Adrenal gland (tissue), 12 donors: Measurements from ENCODE around the gene SLC6A13. TPM values are rescaled to one million over a fixed set of nuclear protein-coding genes. Genes with fewer than 3 reads are reported as not detected.

Experiments used
- DNase-seq, 7 donors: peaks; one replicate each; pipeline ENCODE4 v3.0.0-alpha.2; 2019 to 2020
- H3K27ac ChIP-seq, 5 donors: fragments of 200-600 bp; sonication (generic) in 4 of 5; 1 replicate in 3 of 5; 2 replicates in 2 of 5; pipeline versions ENCODE4 v1.5.1 to v1.8.0; 2016 to 2020; ENCODE audit warnings: mild to moderate bottlenecking in 1 of 5
- H3K27me3 ChIP-seq: fragments of 200-600 bp; 2 replicates; pipeline ENCODE4 v1.8.0; 2021
- H3K36me3 ChIP-seq, 2 donors: fragments of 200-600 bp; replicated peaks in 1 of 2; 1 replicate in 1 of 2; 2 replicates in 1 of 2; pipeline versions ENCODE4 v1.5.1 to v1.8.0; 2018 to 2022
- H3K4me1 ChIP-seq, 2 donors: fragments of 200-600 bp; replicated peaks in 1 of 2; 1 replicate in 1 of 2; 2 replicates in 1 of 2; pipeline versions ENCODE4 v1.5.1 to v1.8.0; 2018 to 2021
- H3K4me3 ChIP-seq, 4 donors: fragments of 200-600 bp; sonication (generic) in 3 of 4; one replicate each; pipeline ENCODE4 v1.5.1; 2016 to 2018
- H3K9me3 ChIP-seq, 3 donors: fragments of 200-600 bp; sonication (generic) in 1 of 3; replicated peaks in 1 of 3; 1 replicate in 2 of 3; 2 replicates in 1 of 3; pipeline versions ENCODE4 v1.5.1 to v1.8.0; 2016 to 2021
- CTCF ChIP-seq, 6 experiments: fragments of 450-650 bp in 4 of 6; fragments of 200-600 bp in 2 of 6; sonication (generic) in 1 of 6; IDR thresholded peaks; 1 replicate in 5 of 6; 2 replicates in 1 of 6; pipeline versions ENCODE4 v1.5.1 to v1.8.0; 2016 to 2021; ENCODE audit warnings: antibody characterized with exemption in 6 of 6, mild to moderate bottlenecking in 2 of 6, moderate library complexity in 1 of 6
- POLR2A ChIP-seq, 2 donors: fragments of 450-650 bp; IDR thresholded peaks; one replicate each; pipeline ENCODE4 v1.6.1; 2017; ENCODE audit warnings: antibody characterized with exemption in 2 of 2, mild to moderate bottlenecking in 2 of 2, moderate library complexity in 1 of 2
- WGBS, 4 donors: extraction: QIAGEN DNeasy Blood & Tissue Kit in 2 of 4; methylation state at CpG; one replicate each; pipeline versions ENCODE4 v1.1.5 to v1.1.7; 2013 to 2017; 5-methylcytosine and 5-hydroxymethylcytosine counted together
- intact Hi-C, 2 donors: fragments of 100-400 bp; cut with DNase I; formaldehyde crosslinking; loops; one replicate each; pipeline versions ENCODE4 v1.14.1 to v1.15.0; 2022 to 2023
- polyA plus RNA-seq, 3 donors: library from polyadenylated mRNA; stranded (reverse); fragments of 200-250 nt in 2 of 3; fragments of 350-450 nt in 1 of 3; fragmentation: Illumina TruSeq in 1 of 3; extraction: RNeasy Lipid Tissue Mini Kit (QIAGEN cat#74804) in 1 of 3; gene quantifications; one replicate each; pipeline ENCODE4 v1.2.3, GENCODE V29; 2013 to 2014
- total RNA-seq, 9 donors: library from RNA; depleted of rRNA in 4 of 9; stranded (reverse); fragments of >200 nt in 4 of 9; fragments of 120-200 nt in 1 of 9; fragmentation: NEBNext Ultra II Directional in 1 of 9; extraction: Animal tissue kit (Norgen Biotek cat#: 25700) in 1 of 9; gene quantifications; one replicate each; pipeline versions ENCODE4 v1.1.0 to v1.2.4, GENCODE V29; 2013 to 2023
- donor health status: healthy with polysubstance abuse.
- donor health status: Bipolar disorder and iron deficiency.
- donor health status: DM: yes; HTN: yes; CAD: no.
- donor health status: DM: no; HTN: no; CAD: no.
- donor health status: DM: no; HTN: no; CAD: no.
- donor health status: DM: yes; HTN: yes; CAD: no.

SLC6A13 gene
- total and polyA plus RNA-seq, 12 donors: 0.22 to 1.0 (median 0.64) TPM; not detected in 6

GRCh38 chr12:198705-199104 lies 63.9 kb downstream of the SLC6A13 start:
- WGBS, 4 donors: 38 to 56% (median 55%) methylated on average over 6 to 9 of the region's 9 CpGs

GRCh38 chr12:197911-198695 lies 64.5 kb downstream of the SLC6A13 start:
- WGBS, 4 donors: 93 to 97% (median 94%) methylated on average over 8 to 11 of the region's 11 CpGs
- TF ChIP-seq POLR2A (IDR thresholded peaks at IDR 0.05) (no peak), CTCF (IDR thresholded peaks at IDR 0.05) (no peak)
- no peak overlapping the region for H3K27ac ChIP-seq
- H3K9me3 ChIP-seq: no peaks in the 10 kb centered on the region
- no peaks in the 10 kb centered on the region for H3K4me1 ChIP-seq
- no peaks in the 10 kb centered on the region for H3K27me3 ChIP-seq
- no peak overlapping the region for H3K4me3 ChIP-seq
- H3K36me3 ChIP-seq: no peaks in the 10 kb centered on the region
- no peak for DNase-seq
- intact Hi-C loops: no loop called here

More at GRCh38 chr12:198705-199104, 63.9 kb downstream of the SLC6A13 start:
- H3K27me3 ChIP-seq: no peaks in the 10 kb centered on the region
- H3K36me3 ChIP-seq: no peaks in the 10 kb centered on the region
- no peak overlapping the region for H3K27ac ChIP-seq
- no peak overlapping the region for H3K4me3 ChIP-seq
- intact Hi-C loops: no loop called here
- H3K9me3 ChIP-seq: no peaks in the 10 kb centered on the region
- no peak for DNase-seq
- no peak for TF ChIP-seq CTCF (IDR thresholded peaks at IDR 0.05)
- no peak for TF ChIP-seq POLR2A (IDR thresholded peaks at IDR 0.05)
- no peaks in the 10 kb centered on the region for H3K4me1 ChIP-seq

- Histone ChIP-seq H3K4me1 (no peaks in the 10 kb centered on the region), H3K27ac (no peak overlapping the region), H3K4me3 (no peak overlapping the region), H3K36me3 (no peaks in the 10 kb centered on the region), H3K9me3 (no peaks in the 10 kb centered on the region), H3K27me3 (no peaks in the 10 kb centered on the region)
- no peak for DNase-seq
- 77 to 82% (median 79%) methylated on average over 3 of the region's 3 CpGs for WGBS, 4 donors
- TF ChIP-seq CTCF (IDR thresholded peaks at IDR 0.05): no peak
- TF ChIP-seq POLR2A (IDR thresholded peaks at IDR 0.05): no peak
- intact Hi-C loops: no loop called here
Measured at GRCh38 chr12:197347-197746, 65.3 kb downstream of the SLC6A13 start.

- 69 to 78% (median 75%) methylated on average over 4 of the region's 4 CpGs for WGBS, 4 donors
- Histone ChIP-seq H3K4me3 (no peak overlapping the region), H3K9me3 (no peaks in the 10 kb centered on the region), H3K27ac (no peak overlapping the region), H3K4me1 (no peaks in the 10 kb centered on the region), H3K36me3 (no peaks in the 10 kb centered on the region), H3K27me3 (no peaks in the 10 kb centered on the region)
- intact Hi-C loops: no loop called here
- DNase-seq: no peak
- TF ChIP-seq POLR2A (IDR thresholded peaks at IDR 0.05) (no peak), CTCF (IDR thresholded peaks at IDR 0.05) (no peak)
Measured at GRCh38 chr12:196436-196835, 66.2 kb downstream of the SLC6A13 start.
